Naive thymus-derived CD4-positive, alpha-beta T cell (primary cell): ENCODE measurements around the gene ANK3. TPM values are rescaled to one million over a fixed set of nuclear protein-coding genes. Genes with fewer than 3 reads are reported as not detected.

Experiments used
- ATAC-seq: fragments of 150-1000 bp; cut with Tn5 transposase; 2 replicates; pipeline ENCODE4 v1.10.0; 2021; ENCODE audit warnings: mild to moderate bottlenecking, moderate library complexity
- CTCF ChIA-PET: fragments of 350-600 bp; sonication (Branson Sonifier 250); formaldehyde crosslinking; loops from one replicate; lab custom pipeline; 2021; ENCODE audit warnings: antibody characterized with exemption; lab: Charles Lee
- POLR2A ChIA-PET: fragments of 350-600 bp; sonication (Branson Sonifier 250); formaldehyde crosslinking; loops from one replicate; lab custom pipeline; 2021; ENCODE audit warnings: antibody characterized with exemption, inconsistent platforms; lab: Charles Lee
- DNase-seq, 9 donors: peaks; one replicate each; pipeline versions ENCODE4 v3.0.0 to v3.0.0-alpha.2; 2020 to 2022; ENCODE audit warnings: mixed read lengths in 1 of 9
- H3K27ac ChIP-seq: one replicate; pipeline ENCODE4 v1.7.0; 2013; ENCODE audit warnings: mild to moderate bottlenecking, low read depth, low read length, moderate library complexity
- H3K27me3 ChIP-seq, 2 donors: one replicate each; pipeline ENCODE4 v1.7.0; 2013; ENCODE audit warnings: low read length in 2 of 2, mild to moderate bottlenecking in 2 of 2, moderate library complexity in 2 of 2; ENCODE audit not compliant: control insufficient read depth in 2 of 2, insufficient read depth in 2 of 2
- H3K36me3 ChIP-seq, 3 experiments: 1 replicate in 2 of 3; 2 replicates in 1 of 3; pipeline ENCODE4 v1.7.0; 2013; ENCODE audit warnings: low read length in 3 of 3, mild to moderate bottlenecking in 3 of 3, moderate library complexity in 1 of 3; ENCODE audit not compliant: insufficient read depth in 3 of 3, control insufficient read depth in 2 of 3
- H3K4me1 ChIP-seq, 2 donors: one replicate each; pipeline ENCODE4 v1.7.0; 2013; ENCODE audit warnings: low read length in 2 of 2, mild to moderate bottlenecking in 2 of 2, moderate library complexity in 1 of 2; ENCODE audit not compliant: control insufficient read depth in 2 of 2, insufficient read depth in 2 of 2
- H3K4me3 ChIP-seq: 2 replicates; pipeline ENCODE4 v1.7.0; 2013; ENCODE audit warnings: mild to moderate bottlenecking, low read length
- H3K9me3 ChIP-seq, 3 experiments: 1 replicate in 2 of 3; 2 replicates in 1 of 3; pipeline ENCODE4 v1.7.0; 2013; ENCODE audit warnings: low read length in 3 of 3; ENCODE audit not compliant: control insufficient read depth in 2 of 3
- H3K27ac Mint-ChIP-seq, 9 donors: one replicate each; pipeline ENCODE4 v1.8.0; 2020 to 2022; ENCODE audit warnings: mixed read lengths in 9 of 9, mild to moderate bottlenecking in 8 of 9, moderate library complexity in 5 of 9, inconsistent platforms in 2 of 9
- H3K27me3 Mint-ChIP-seq, 5 donors: one replicate each; pipeline ENCODE4 v1.8.0; 2021 to 2022; ENCODE audit warnings: mixed read lengths in 5 of 5, mild to moderate bottlenecking in 1 of 5
- H3K36me3 Mint-ChIP-seq, 5 donors: one replicate each; pipeline ENCODE4 v1.8.0; 2020 to 2022; ENCODE audit warnings: mixed read lengths in 5 of 5, mild to moderate bottlenecking in 3 of 5, inconsistent platforms in 1 of 5
- H3K4me1 Mint-ChIP-seq, 7 donors: one replicate each; pipeline ENCODE4 v1.8.0; 2020 to 2022; ENCODE audit warnings: mixed read lengths in 7 of 7, mild to moderate bottlenecking in 3 of 7, inconsistent platforms in 1 of 7
- H3K4me3 Mint-ChIP-seq, 10 donors: one replicate each; pipeline ENCODE4 v1.8.0; 2020 to 2022; ENCODE audit warnings: mild to moderate bottlenecking in 10 of 10, mixed read lengths in 10 of 10, moderate library complexity in 6 of 10, inconsistent platforms in 2 of 10
- H3K9me3 Mint-ChIP-seq, 11 donors: one replicate each; pipeline ENCODE4 v1.8.0; 2020 to 2022; ENCODE audit warnings: mixed read lengths in 11 of 11, mild to moderate bottlenecking in 4 of 11, inconsistent platforms in 1 of 11, moderate library complexity in 1 of 11
- intact Hi-C, 2 donors: fragments of 100-400 bp; cut with micrococcal nuclease; formaldehyde crosslinking; loops; one replicate each; pipeline ENCODE4 v1.15.1; 2023
- polyA plus RNA-seq, 2 donors: library from polyadenylated mRNA; unstranded; fragments of 300-500 nt; fragmentation: Illumina TruSeq; gene quantifications; one replicate each; pipeline ENCODE4 v1.2.3, GENCODE V29; 2021
- total RNA-seq, 6 experiments: library from RNA in 5 of 6; stranded (reverse) in 5 of 6; gene quantifications; 1 replicate in 5 of 6; 2 replicates in 1 of 6; pipeline ENCODE4 v1.2.3 and lab custom pipeline; 2021 to 2026

Gene ANK3
- total and polyA plus RNA-seq, 7 experiments from 2014 or later = 23.9 to 72.9 (median 61.4) TPM

DNA sequence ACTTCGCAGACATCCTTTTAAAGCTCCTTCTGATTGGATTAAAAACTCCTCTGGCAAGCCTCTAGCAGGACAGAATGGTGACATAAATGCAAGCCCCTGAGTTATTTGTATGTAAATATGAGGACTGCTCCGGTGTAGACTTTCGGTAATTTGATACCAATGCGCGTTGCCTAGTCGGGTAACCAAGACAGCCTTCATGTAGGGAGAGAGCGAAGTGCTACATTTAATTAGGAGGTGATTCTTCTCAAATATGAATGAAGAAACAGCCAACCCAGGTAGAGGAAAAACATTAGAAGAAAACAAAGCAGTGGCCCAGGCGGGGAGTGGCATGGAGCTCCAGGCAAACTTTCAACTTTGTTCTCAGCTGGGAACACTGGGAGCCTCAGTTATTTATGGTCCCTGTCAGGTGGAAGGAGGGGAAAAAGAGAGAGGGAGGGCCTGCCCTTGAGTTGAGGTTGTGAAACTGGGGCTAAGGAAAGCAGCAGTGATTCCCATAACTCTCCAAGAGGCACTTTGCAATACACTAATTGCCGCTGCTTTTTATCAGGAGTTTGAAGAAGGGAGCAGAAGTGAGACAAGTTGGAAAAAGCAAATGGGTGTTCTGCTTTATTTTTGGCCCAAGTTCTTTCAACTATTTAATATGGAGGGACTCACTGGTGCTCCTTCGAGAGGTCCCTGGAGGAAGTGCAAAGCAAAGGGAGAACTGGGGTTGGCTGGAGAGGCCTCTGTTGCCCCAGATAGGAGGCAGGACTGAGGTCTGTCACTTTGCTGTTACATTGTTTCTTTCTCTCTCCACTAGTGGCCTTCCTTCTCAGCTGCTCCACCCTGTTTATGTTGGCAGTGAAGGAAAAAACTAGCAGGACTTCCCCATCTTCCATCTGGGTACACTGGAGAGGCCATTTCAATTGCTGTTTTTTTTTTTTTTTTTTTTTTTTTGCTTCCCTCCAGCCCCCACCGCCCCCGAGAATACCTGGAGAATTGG is 248.7 kb downstream of the ANK3 start:
- intact Hi-C loops = no loop called here
- POLR2A ChIA-PET = no interaction called here
- CTCF ChIA-PET = no interaction called here
- Histone ChIP-seq H3K27ac (no peak overlapping the region), H3K27me3 (no peaks in the 10 kb centered on the region), H3K36me3 (peaks cover 0 to 3% (median 0%) of the 10 kb centered on the region in 3 experiments), H3K9me3 (no peaks in the 10 kb centered on the region), H3K4me3 (no peak overlapping the region), H3K4me1 (no peaks in the 10 kb centered on the region)
- Mint-ChIP-seq H3K27me3 (no peaks in the 10 kb centered on the region), H3K4me1 (peaks cover 0 to 4% (median 1%) of the 10 kb centered on the region in 7 donors), H3K9me3 (peaks cover 0 to 3% (median 0%) of the 10 kb centered on the region in 11 donors), H3K4me3 (no peak overlapping the region), H3K27ac (no peak overlapping the region), H3K36me3 (peaks cover 3 to 47% (median 38%) of the 10 kb centered on the region in 5 donors)
- DNase-seq (no peak), ATAC-seq (no peak)

DNA sequence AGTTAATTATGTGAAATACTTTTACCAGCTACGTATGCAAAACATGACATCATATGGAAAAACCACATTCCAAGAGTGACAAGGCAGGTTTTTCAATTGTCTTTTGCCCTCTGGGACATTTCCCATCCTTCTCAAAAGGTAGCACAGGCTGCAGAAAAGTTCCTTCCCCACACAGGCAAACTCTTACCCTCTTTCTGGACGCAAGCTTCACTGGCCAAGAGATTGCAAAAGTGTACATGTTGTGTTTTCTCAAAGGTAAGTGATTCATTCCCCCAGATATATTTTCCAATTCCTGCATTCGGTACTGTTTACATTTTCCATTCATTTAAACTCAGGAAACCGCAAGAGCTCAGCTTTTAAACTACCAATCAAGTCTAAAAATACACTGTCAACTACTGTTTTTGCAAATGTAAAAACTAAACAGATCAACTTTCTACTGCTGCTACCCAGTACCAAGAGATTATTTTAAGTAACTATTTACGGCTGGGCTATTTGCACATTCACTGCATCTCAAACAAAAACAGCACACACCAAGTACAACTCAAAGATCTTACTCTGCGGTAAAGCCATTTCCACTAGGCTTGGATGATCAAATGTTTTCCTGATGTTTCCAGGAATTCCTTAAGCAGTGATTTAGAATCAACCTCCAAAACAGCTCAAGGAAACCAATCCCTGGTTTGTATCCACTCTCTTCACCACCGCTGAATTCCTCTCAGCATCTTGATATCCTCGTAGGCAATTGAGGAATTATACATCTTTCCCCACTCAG is 249.7 kb downstream of the ANK3 start:
- H3K27ac ChIP-seq = no peak overlapping the region
- no peaks in the 10 kb centered on the region for H3K9me3 ChIP-seq
- DNase-seq = no peak
- Mint-ChIP-seq H3K4me1 (peaks cover 0 to 10% (median 3%) of the 10 kb centered on the region in 7 donors), H3K27me3 (no peaks in the 10 kb centered on the region), H3K9me3 (peaks cover 0 to 3% (median 0%) of the 10 kb centered on the region in 11 donors), H3K36me3 (peaks cover 3 to 49% (median 36%) of the 10 kb centered on the region in 5 donors), H3K27ac (peak overlapping the region in 1 of 9 donors; percentile 8), H3K4me3 (no peak overlapping the region)
- ChIA-PET POLR2A (no interaction called here), CTCF (no interaction called here)
- H3K4me3 ChIP-seq = no peak overlapping the region
- no peaks in the 10 kb centered on the region for H3K4me1 ChIP-seq
- H3K27me3 ChIP-seq = no peaks in the 10 kb centered on the region
- H3K36me3 ChIP-seq = peaks cover 0 to 3% (median 0%) of the 10 kb centered on the region in 3 experiments
- intact Hi-C loops = no loop called here
- ATAC-seq = no peak

DNA sequence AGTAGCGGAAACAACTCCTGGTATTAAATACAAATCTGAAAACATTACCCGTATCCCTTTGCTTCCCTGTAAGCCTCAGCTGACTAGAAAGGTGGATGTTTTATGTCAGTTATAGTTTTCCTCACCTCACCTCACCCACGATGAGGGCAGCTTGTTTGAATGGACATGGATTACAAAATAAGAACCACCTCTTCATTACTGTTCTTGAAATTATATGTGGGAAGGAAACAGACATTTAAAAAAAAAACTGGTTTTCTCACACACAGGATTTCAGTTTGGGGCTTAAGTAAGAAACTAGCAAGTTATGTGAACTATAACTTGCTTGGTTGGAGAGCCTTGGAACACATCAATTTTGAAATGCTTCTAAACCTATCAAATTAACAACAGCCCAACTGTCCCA is 250.4 kb downstream of the ANK3 start:
- Mint-ChIP-seq H3K27ac (no peak overlapping the region), H3K27me3 (no peaks in the 10 kb centered on the region), H3K9me3 (peaks cover 0 to 2% (median 0%) of the 10 kb centered on the region in 11 donors), H3K4me1 (peaks cover 0 to 16% (median 3%) of the 10 kb centered on the region in 7 donors), H3K4me3 (no peak overlapping the region), H3K36me3 (peaks cover 3 to 49% (median 36%) of the 10 kb centered on the region in 5 donors)
- Histone ChIP-seq H3K4me1 (no peaks in the 10 kb centered on the region), H3K4me3 (no peak overlapping the region), H3K9me3 (no peaks in the 10 kb centered on the region), H3K27me3 (no peaks in the 10 kb centered on the region), H3K27ac (no peak overlapping the region), H3K36me3 (peaks cover 0 to 3% (median 0%) of the 10 kb centered on the region in 3 experiments)
- ATAC-seq = no peak
- intact Hi-C loops = no loop called here
- POLR2A ChIA-PET = no interaction called here
- no peak for DNase-seq
- CTCF ChIA-PET = no interaction called here

GRCh38 chr10:60138842-60139241 is 250.8 kb downstream of the ANK3 start:
- no peaks in the 10 kb centered on the region for H3K27me3 Mint-ChIP-seq
- Histone ChIP-seq H3K27ac (no peak overlapping the region), H3K36me3 (peaks cover 0 to 3% (median 0%) of the 10 kb centered on the region in 3 experiments), H3K4me1 (no peaks in the 10 kb centered on the region), H3K9me3 (no peaks in the 10 kb centered on the region), H3K27me3 (no peaks in the 10 kb centered on the region), H3K4me3 (no peak overlapping the region)
- H3K4me1 Mint-ChIP-seq = peaks cover 0 to 16% (median 3%) of the 10 kb centered on the region in 7 donors
- H3K27ac Mint-ChIP-seq = peak overlapping the region in 2 of 9 donors; percentile 19 to 65
- H3K36me3 Mint-ChIP-seq = peaks cover 7 to 52% (median 39%) of the 10 kb centered on the region in 5 donors
- ATAC-seq (no peak), DNase-seq (no peak)
- H3K4me3 Mint-ChIP-seq = no peak overlapping the region
- intact Hi-C loops = no loop called here
- CTCF ChIA-PET = no interaction called here
- peaks cover 0 to 2% (median 0%) of the 10 kb centered on the region in 11 donors for H3K9me3 Mint-ChIP-seq
- POLR2A ChIA-PET = no interaction called here

- Mint-ChIP-seq H3K27ac (peak overlapping the region in 1 of 9 donors; percentile 14), H3K9me3 (peaks cover 0 to 2% (median 0%) of the 10 kb centered on the region in 11 donors), H3K36me3 (peaks cover 4 to 53% (median 35%) of the 10 kb centered on the region in 5 donors), H3K4me3 (no peak overlapping the region), H3K4me1 (peaks cover 0 to 16% (median 0%) of the 10 kb centered on the region in 7 donors), H3K27me3 (no peaks in the 10 kb centered on the region)
- DNase-seq (no peak), ATAC-seq (no peak)
- Histone ChIP-seq H3K27me3 (no peaks in the 10 kb centered on the region), H3K4me3 (no peak overlapping the region), H3K4me1 (no peaks in the 10 kb centered on the region), H3K9me3 (no peaks in the 10 kb centered on the region), H3K36me3 (peaks cover 0 to 3% (median 0%) of the 10 kb centered on the region in 3 experiments), H3K27ac (no peak overlapping the region)
- POLR2A ChIA-PET = no interaction called here
- intact Hi-C loops = no loop called here
- CTCF ChIA-PET = no interaction called here
Measured at GRCh38 chr10:60138026-60138425, 251.6 kb downstream of the ANK3 start.

- Mint-ChIP-seq H3K4me3 (no peak overlapping the region), H3K36me3 (peaks cover 4 to 49% (median 30%) of the 10 kb centered on the region in 5 donors), H3K4me1 (peaks cover 0 to 16% (median 0%) of the 10 kb centered on the region in 7 donors), H3K9me3 (peaks cover 0 to 2% (median 0%) of the 10 kb centered on the region in 11 donors), H3K27me3 (no peaks in the 10 kb centered on the region), H3K27ac (no peak overlapping the region)
- Histone ChIP-seq H3K27me3 (no peaks in the 10 kb centered on the region), H3K4me3 (no peak overlapping the region), H3K4me1 (no peaks in the 10 kb centered on the region), H3K27ac (no peak overlapping the region), H3K9me3 (no peaks in the 10 kb centered on the region), H3K36me3 (peaks cover 0 to 3% (median 0%) of the 10 kb centered on the region in 3 experiments)
- CTCF ChIA-PET = no interaction called here
- intact Hi-C loops = no loop called here
- DNase-seq (no peak), ATAC-seq (no peak)
- POLR2A ChIA-PET = no interaction called here
Measured at GRCh38 chr10:60137292-60137992, 252.2 kb downstream of the ANK3 start.
